ENCODE measurements around the gene COL27A1.

DNA sequence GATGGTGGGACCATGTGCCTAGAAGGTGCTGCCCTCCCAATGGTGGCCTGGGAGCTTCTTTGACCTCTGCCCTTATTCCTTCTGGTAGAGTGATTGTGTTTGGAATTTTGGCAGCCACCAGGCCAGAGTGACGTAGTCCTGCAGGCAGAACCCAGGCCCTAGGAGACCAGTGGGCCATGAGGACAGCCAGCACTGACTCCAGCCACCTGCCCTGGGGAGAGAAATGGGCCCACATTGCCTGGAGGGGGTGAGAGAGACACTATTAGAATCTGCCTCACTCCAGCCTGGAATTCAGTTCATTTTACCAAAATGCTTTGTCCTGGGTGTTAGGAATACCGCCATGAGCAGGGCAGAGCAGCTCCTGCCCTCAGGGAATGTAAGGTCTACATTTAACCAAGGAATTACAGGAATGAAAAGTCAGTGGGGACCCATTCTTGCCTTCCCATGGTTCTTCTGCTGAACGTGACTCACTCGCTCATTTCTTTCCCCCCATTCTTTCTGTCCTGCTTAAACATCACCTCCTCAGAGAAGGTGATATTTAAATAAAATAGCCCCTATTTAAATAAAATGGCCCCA lies 5.5 kb upstream of the COL27A1 start:
- TF ChIP-seq, protein P1, sequence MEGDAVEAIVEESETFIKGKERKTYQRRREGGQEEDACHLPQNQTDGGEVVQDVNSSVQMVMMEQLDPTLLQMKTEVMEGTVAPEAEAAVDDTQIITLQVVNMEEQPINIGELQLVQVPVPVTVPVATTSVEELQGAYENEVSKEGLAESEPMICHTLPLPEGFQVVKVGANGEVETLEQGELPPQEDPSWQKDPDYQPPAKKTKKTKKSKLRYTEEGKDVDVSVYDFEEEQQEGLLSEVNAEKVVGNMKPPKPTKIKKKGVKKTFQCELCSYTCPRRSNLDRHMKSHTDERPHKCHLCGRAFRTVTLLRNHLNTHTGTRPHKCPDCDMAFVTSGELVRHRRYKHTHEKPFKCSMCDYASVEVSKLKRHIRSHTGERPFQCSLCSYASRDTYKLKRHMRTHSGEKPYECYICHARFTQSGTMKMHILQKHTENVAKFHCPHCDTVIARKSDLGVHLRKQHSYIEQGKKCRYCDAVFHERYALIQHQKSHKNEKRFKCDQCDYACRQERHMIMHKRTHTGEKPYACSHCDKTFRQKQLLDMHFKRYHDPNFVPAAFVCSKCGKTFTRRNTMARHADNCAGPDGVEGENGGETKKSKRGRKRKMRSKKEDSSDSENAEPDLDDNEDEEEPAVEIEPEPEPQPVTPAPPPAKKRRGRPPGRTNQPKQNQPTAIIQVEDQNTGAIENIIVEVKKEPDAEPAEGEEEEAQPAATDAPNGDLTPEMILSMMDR (conservative IDR thresholded peaks at IDR 0.05) = no peak
- no peak for TF ChIP-seq ZFX (IDR thresholded peaks at IDR 0.05)

Measured in C4-2B (cell line).